ENCODE measurements around the gene CELF1.

DNA sequence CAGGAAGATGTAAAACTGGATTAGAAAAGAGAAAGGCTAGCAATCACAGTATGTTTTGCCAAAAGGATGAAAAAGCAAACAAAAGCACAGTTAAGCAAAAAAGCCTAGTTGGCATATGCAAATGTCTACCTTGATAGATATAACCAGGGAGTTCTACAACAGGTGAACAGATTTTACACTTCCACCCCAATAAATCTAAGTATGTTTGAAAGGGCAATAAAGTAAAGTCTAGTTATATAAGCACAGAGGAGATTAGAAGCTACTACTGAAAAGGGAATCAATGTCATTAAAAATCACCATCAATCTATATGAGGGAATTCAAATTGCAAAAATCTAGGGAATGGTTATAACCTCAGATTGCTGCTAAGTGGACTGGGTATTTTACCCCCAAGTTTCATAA, 49.7 kb downstream of the CELF1 start:
- TF ChIP-seq, protein P1, sequence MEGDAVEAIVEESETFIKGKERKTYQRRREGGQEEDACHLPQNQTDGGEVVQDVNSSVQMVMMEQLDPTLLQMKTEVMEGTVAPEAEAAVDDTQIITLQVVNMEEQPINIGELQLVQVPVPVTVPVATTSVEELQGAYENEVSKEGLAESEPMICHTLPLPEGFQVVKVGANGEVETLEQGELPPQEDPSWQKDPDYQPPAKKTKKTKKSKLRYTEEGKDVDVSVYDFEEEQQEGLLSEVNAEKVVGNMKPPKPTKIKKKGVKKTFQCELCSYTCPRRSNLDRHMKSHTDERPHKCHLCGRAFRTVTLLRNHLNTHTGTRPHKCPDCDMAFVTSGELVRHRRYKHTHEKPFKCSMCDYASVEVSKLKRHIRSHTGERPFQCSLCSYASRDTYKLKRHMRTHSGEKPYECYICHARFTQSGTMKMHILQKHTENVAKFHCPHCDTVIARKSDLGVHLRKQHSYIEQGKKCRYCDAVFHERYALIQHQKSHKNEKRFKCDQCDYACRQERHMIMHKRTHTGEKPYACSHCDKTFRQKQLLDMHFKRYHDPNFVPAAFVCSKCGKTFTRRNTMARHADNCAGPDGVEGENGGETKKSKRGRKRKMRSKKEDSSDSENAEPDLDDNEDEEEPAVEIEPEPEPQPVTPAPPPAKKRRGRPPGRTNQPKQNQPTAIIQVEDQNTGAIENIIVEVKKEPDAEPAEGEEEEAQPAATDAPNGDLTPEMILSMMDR (conservative IDR thresholded peaks at IDR 0.05; ENCODE audit: low read length): no peak
- TF ChIP-seq EZH2phosphoT487 (IDR thresholded peaks at IDR 0.05; ENCODE audit: borderline replicate concordance): no peak
